Prostate gland (tissue), 2 donors: ENCODE results near the gene KMO. TPM values are rescaled to one million over a fixed set of nuclear protein-coding genes. Genes with fewer than 3 reads are reported as not detected.

Experiments used
- DNase-seq: peaks from one replicate; pipeline ENCODE4 v3.0.0-alpha.2; 2019; ENCODE audit warnings: low spot score
- H3K27ac ChIP-seq, 2 donors: fragments of 200-600 bp; sonication (generic); 2 replicates each; pipeline ENCODE4 v1.5.1; 2017 to 2019
- H3K27me3 ChIP-seq: fragments of 200-600 bp; sonication (generic); replicated peaks from 2 replicates; pipeline ENCODE4 v1.5.1; 2019; ENCODE audit not compliant: insufficient read depth
- H3K36me3 ChIP-seq, 2 donors: fragments of 200-600 bp; sonication (generic); 1 replicate in 1 of 2; 2 replicates in 1 of 2; pipeline versions ENCODE4 v1.5.1 to v1.8.1; 2017 to 2019
- H3K4me1 ChIP-seq: fragments of 200-600 bp; sonication (generic); replicated peaks from 2 replicates; pipeline ENCODE4 v1.5.1; 2019
- H3K4me3 ChIP-seq, 2 donors: fragments of 200-600 bp; sonication (generic); 2 replicates each; pipeline ENCODE4 v1.5.1; 2017 to 2019
- H3K9me3 ChIP-seq: fragments of 200-600 bp; sonication (generic); 2 replicates; pipeline ENCODE4 v1.5.1; 2017
- CTCF ChIP-seq, 4 experiments: fragments of 200-600 bp in 2 of 4; fragments of 450-650 bp in 2 of 4; sonication (generic) in 2 of 4; IDR thresholded peaks; 1 replicate in 3 of 4; 2 replicates in 1 of 4; pipeline ENCODE4 v1.5.1; 2016 to 2019; ENCODE audit warnings: antibody characterized with exemption in 4 of 4, mild to moderate bottlenecking in 2 of 4, moderate library complexity in 2 of 4
- POLR2A ChIP-seq: fragments of 450-650 bp; IDR thresholded peaks from one replicate; pipeline ENCODE4 v1.6.1; 2016; ENCODE audit warnings: antibody characterized with exemption, mild to moderate bottlenecking
- POLR2AphosphoS5 ChIP-seq: sonication (generic); formaldehyde crosslinking; IDR thresholded peaks from one replicate; pipeline ENCODE4 v1.6.1; 2017; ENCODE audit warnings: antibody characterized with exemption
- WGBS: methylation state at CpG from one replicate; pipeline ENCODE4 v1.1.5; 2018; 5-methylcytosine and 5-hydroxymethylcytosine counted together
- intact Hi-C: fragments of 100-400 bp; cut with DNase I; formaldehyde crosslinking; loops from one replicate; pipeline ENCODE4 v1.14.2; 2022
- total RNA-seq, 2 donors: library from RNA; depleted of rRNA; stranded (reverse); fragments of >200 nt; gene quantifications; one replicate each; pipeline ENCODE4 v1.1.0, GENCODE V29; 2016

Gene KMO
- total RNA-seq, 2 donors from 2014 or later: 0.17 to 0.73 TPM

DNA sequence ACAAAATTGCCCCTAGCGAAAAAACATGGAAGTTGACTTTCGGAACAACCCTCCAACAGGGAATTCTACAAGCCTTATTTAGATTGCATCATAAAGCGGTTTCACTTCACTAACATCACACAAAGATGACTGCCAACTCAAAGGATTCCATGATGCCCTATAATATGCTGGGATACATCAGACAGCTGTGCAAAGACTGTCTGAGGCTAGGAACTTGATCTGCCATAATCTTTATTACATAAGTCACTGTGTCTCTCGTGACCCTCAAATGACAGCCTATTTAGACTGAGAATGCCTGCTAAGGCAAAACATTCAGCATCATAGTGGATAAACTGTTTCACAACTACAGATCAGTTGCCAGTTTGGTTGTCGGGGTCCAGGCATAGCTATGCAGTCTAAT is 36.4 kb upstream of the KMO start:
- peaks cover 0 to 4% of the 10 kb centered on the region in 2 donors for H3K36me3 ChIP-seq

GRCh38 chr1:241499910-241500309 is 32.3 kb upstream of the KMO start:
- 72% methylated on average over 2 of the region's 2 CpGs for WGBS
- Histone ChIP-seq H3K9me3 (no peaks in the 10 kb centered on the region), H3K4me1 (no peaks in the 10 kb centered on the region), H3K27ac (no peak overlapping the region), H3K27me3 (no peaks in the 10 kb centered on the region), H3K4me3 (no peak overlapping the region), H3K36me3 (peaks cover 0 to 4% of the 10 kb centered on the region in 2 donors)
- intact Hi-C loops: no loop called here
- no peak for DNase-seq
- TF ChIP-seq CTCF (IDR thresholded peaks at IDR 0.05): peak in 1 of 4 experiments; percentile 20
- no peak for TF ChIP-seq POLR2A
- TF ChIP-seq POLR2AphosphoS5: no peak

More for the DNA sequence above, 36.4 kb upstream of the KMO start:
- no peak for DNase-seq
- Histone ChIP-seq H3K27ac (no peak overlapping the region), H3K4me1 (no peaks in the 10 kb centered on the region), H3K9me3 (no peaks in the 10 kb centered on the region), H3K27me3 (no peaks in the 10 kb centered on the region), H3K4me3 (no peak overlapping the region)
- 82% methylated on average over 5 of the region's 5 CpGs for WGBS
- intact Hi-C loops: no loop called here
- TF ChIP-seq POLR2A (no peak), POLR2AphosphoS5 (no peak), CTCF (IDR thresholded peaks at IDR 0.05) (no peak)

- Histone ChIP-seq H3K9me3 (no peaks in the 10 kb centered on the region), H3K27ac (no peak overlapping the region), H3K36me3 (no peaks in the 10 kb centered on the region), H3K4me3 (no peak overlapping the region), H3K4me1 (no peaks in the 10 kb centered on the region), H3K27me3 (no peaks in the 10 kb centered on the region)
- no peak for DNase-seq
- TF ChIP-seq CTCF (IDR thresholded peaks at IDR 0.05) (no peak), POLR2AphosphoS5 (no peak), POLR2A (no peak)
- 94% methylated on average over 6 of the region's 6 CpGs for WGBS
- intact Hi-C loops: no loop called here
These were observed 28.7 kb upstream of the KMO start for GRCh38 chr1:241503444-241503843.

GRCh38 chr1:241507189-241507863 is 24.9 kb upstream of the KMO start:
- DNase-seq: no peak
- TF ChIP-seq CTCF (IDR thresholded peaks at IDR 0.05): no peak
- no peak for TF ChIP-seq POLR2A
- TF ChIP-seq POLR2AphosphoS5: no peak
- 77% methylated on average over 2 of the region's 2 CpGs for WGBS
- H3K9me3 ChIP-seq: no peaks in the 10 kb centered on the region
- H3K4me3 ChIP-seq: no peak overlapping the region
- no peaks in the 10 kb centered on the region for H3K36me3 ChIP-seq
- H3K27ac ChIP-seq: no peak overlapping the region
- no peaks in the 10 kb centered on the region for H3K4me1 ChIP-seq
- intact Hi-C loops: no loop called here
- no peaks in the 10 kb centered on the region for H3K27me3 ChIP-seq

GRCh38 chr1:241513378-241513777 is 18.8 kb upstream of the KMO start:
- intact Hi-C loops: no loop called here
- no peak for TF ChIP-seq CTCF (IDR thresholded peaks at IDR 0.05)
- no peak for TF ChIP-seq POLR2AphosphoS5
- TF ChIP-seq POLR2A: no peak
- H3K36me3 ChIP-seq: no peaks in the 10 kb centered on the region
- H3K4me3 ChIP-seq: no peak overlapping the region
- H3K27ac ChIP-seq: no peak overlapping the region
- no peaks in the 10 kb centered on the region for H3K27me3 ChIP-seq
- no peak for DNase-seq
- 89% methylated on average over 5 of the region's 5 CpGs for WGBS
- no peaks in the 10 kb centered on the region for H3K4me1 ChIP-seq
- H3K9me3 ChIP-seq: no peaks in the 10 kb centered on the region
